Measurements from ENCODE around the gene CCDC92B.

- no peak for TF ChIP-seq EZH2 (IDR thresholded peaks at IDR 0.05; ENCODE audit: low read depth)
- TF ChIP-seq, protein P1, sequence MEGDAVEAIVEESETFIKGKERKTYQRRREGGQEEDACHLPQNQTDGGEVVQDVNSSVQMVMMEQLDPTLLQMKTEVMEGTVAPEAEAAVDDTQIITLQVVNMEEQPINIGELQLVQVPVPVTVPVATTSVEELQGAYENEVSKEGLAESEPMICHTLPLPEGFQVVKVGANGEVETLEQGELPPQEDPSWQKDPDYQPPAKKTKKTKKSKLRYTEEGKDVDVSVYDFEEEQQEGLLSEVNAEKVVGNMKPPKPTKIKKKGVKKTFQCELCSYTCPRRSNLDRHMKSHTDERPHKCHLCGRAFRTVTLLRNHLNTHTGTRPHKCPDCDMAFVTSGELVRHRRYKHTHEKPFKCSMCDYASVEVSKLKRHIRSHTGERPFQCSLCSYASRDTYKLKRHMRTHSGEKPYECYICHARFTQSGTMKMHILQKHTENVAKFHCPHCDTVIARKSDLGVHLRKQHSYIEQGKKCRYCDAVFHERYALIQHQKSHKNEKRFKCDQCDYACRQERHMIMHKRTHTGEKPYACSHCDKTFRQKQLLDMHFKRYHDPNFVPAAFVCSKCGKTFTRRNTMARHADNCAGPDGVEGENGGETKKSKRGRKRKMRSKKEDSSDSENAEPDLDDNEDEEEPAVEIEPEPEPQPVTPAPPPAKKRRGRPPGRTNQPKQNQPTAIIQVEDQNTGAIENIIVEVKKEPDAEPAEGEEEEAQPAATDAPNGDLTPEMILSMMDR (conservative IDR thresholded peaks at IDR 0.05) = no peak
Observed at GRCh38 chr17:2694381-2695242, 54.8 kb downstream of the CCDC92B start.
